Type B pancreatic cell (in vitro differentiated cells): ENCODE measurements around the gene PRDM2. TPM values are rescaled to one million over a fixed set of nuclear protein-coding genes. Genes with fewer than 3 reads are reported as not detected.

Experiments used
- DNase-seq: peaks from one replicate; pipeline ENCODE4 v3.0.0; 2021; ENCODE audit warnings: mixed read lengths; ENCODE audit not compliant: unreplicated experiment; ENCODE audit errors: extremely low spot score
- H3K27ac Mint-ChIP-seq: 2 replicates; pipeline ENCODE4 v1.8.0; 2021; ENCODE audit warnings: mild to moderate bottlenecking, mixed read lengths
- H3K27me3 Mint-ChIP-seq: 2 replicates; pipeline ENCODE4 v1.8.0; 2021; ENCODE audit warnings: mixed read lengths
- H3K36me3 Mint-ChIP-seq: 2 replicates; pipeline ENCODE4 v1.8.0; 2021; ENCODE audit warnings: mixed read lengths
- H3K4me1 Mint-ChIP-seq: one replicate; pipeline ENCODE4 v1.8.0; 2021; ENCODE audit warnings: mixed read lengths; ENCODE audit not compliant: unreplicated experiment
- H3K4me3 Mint-ChIP-seq: 2 replicates; pipeline ENCODE4 v1.8.0; 2021; ENCODE audit warnings: mild to moderate bottlenecking, mixed read lengths
- H3K9me3 Mint-ChIP-seq: 2 replicates; pipeline ENCODE4 v1.8.0; 2021; ENCODE audit warnings: mixed read lengths
- CTCF ChIP-seq: fragments of 200-600 bp; sonication (generic); conservative IDR thresholded peaks from 2 replicates; pipeline ENCODE4 v1.5.0; 2021; ENCODE audit warnings: antibody characterized with exemption, mild to moderate bottlenecking
- total RNA-seq: library from RNA; stranded (reverse); gene quantifications from 2 replicates; pipeline ENCODE4 v1.2.1, GENCODE V29; 2021; ENCODE audit warnings: low replicate concordance

PRDM2 gene
- total RNA-seq, 1 donor from 2014 or later: 44.6 TPM

GRCh38 chr1:13778431-13778830 is 78.4 kb downstream of the PRDM2 start:
- no peak overlapping the region for H3K27ac Mint-ChIP-seq
- H3K9me3 Mint-ChIP-seq: no peaks in the 10 kb centered on the region
- peaks cover 27% of the 10 kb centered on the region for H3K36me3 Mint-ChIP-seq
- H3K27me3 Mint-ChIP-seq: no peaks in the 10 kb centered on the region
- H3K4me1 Mint-ChIP-seq: peaks cover 11% of the 10 kb centered on the region
- no peak for TF ChIP-seq CTCF
- no peak for DNase-seq
- no peak overlapping the region for H3K4me3 Mint-ChIP-seq

GRCh38 chr1:13779930-13780329 is 79.9 kb downstream of the PRDM2 start:
- H3K27me3 Mint-ChIP-seq: no peaks in the 10 kb centered on the region
- H3K4me3 Mint-ChIP-seq: no peak overlapping the region
- no peaks in the 10 kb centered on the region for H3K9me3 Mint-ChIP-seq
- peaks cover 24% of the 10 kb centered on the region for H3K4me1 Mint-ChIP-seq
- no peak for DNase-seq
- peaks cover 27% of the 10 kb centered on the region for H3K36me3 Mint-ChIP-seq
- H3K27ac Mint-ChIP-seq: no peak overlapping the region
- TF ChIP-seq CTCF: no peak

- no peak for TF ChIP-seq CTCF
- no peaks in the 10 kb centered on the region for H3K9me3 Mint-ChIP-seq
- H3K4me1 Mint-ChIP-seq: peaks cover 24% of the 10 kb centered on the region
- H3K36me3 Mint-ChIP-seq: peaks cover 27% of the 10 kb centered on the region
- DNase-seq: no peak
- H3K4me3 Mint-ChIP-seq: no peak overlapping the region
- no peak overlapping the region for H3K27ac Mint-ChIP-seq
- H3K27me3 Mint-ChIP-seq: no peaks in the 10 kb centered on the region
Measured at GRCh38 chr1:13780780-13781179, 80.8 kb downstream of the PRDM2 start.

- H3K9me3 Mint-ChIP-seq: no peaks in the 10 kb centered on the region
- H3K4me3 Mint-ChIP-seq: no peak overlapping the region
- no peaks in the 10 kb centered on the region for H3K27me3 Mint-ChIP-seq
- peaks cover 24% of the 10 kb centered on the region for H3K4me1 Mint-ChIP-seq
- TF ChIP-seq CTCF: no peak
- DNase-seq: no peak
- peaks cover 27% of the 10 kb centered on the region for H3K36me3 Mint-ChIP-seq
- no peak overlapping the region for H3K27ac Mint-ChIP-seq
Measured at GRCh38 chr1:13781228-13781627, 81.2 kb downstream of the PRDM2 start.

GRCh38 chr1:13781907-13782633 is 82.1 kb downstream of the PRDM2 start:
- H3K27ac Mint-ChIP-seq: peak overlapping the region; percentile 16

More at GRCh38 chr1:13781907-13782633, 82.1 kb downstream of the PRDM2 start:
- no peaks in the 10 kb centered on the region for H3K27me3 Mint-ChIP-seq
- no peak for TF ChIP-seq CTCF
- DNase-seq: no peak
- no peak overlapping the region for H3K4me3 Mint-ChIP-seq
- peaks cover 24% of the 10 kb centered on the region for H3K4me1 Mint-ChIP-seq
- H3K9me3 Mint-ChIP-seq: no peaks in the 10 kb centered on the region
- peaks cover 27% of the 10 kb centered on the region for H3K36me3 Mint-ChIP-seq
